Testis (tissue), 2 donors: Measurements from ENCODE around the gene POR.

ENCODE experiments used
- CTCF ChIP-seq, 3 experiments: fragments of 450-650 bp in 2 of 3; fragments of 200-600 bp in 1 of 3; sonication (generic) in 1 of 3; IDR thresholded peaks; one replicate each; pipeline ENCODE4 v1.5.1; 2016 to 2019; ENCODE audit warnings: antibody characterized with exemption in 3 of 3, mild to moderate bottlenecking in 2 of 3, moderate library complexity in 1 of 3
- POLR2A ChIP-seq: fragments of 450-650 bp; IDR thresholded peaks from one replicate; pipeline ENCODE4 v1.6.1; 2017; ENCODE audit warnings: antibody characterized with exemption, mild to moderate bottlenecking, moderate library complexity

GRCh38 chr7:75955331-75955955, 40.5 kb downstream of the POR start:
- TF ChIP-seq CTCF (IDR thresholded peaks at IDR 0.05) (no peak), POLR2A (no peak)
